ENCODE measurements around the gene XIRP1. TPM values are rescaled to one million over a fixed set of nuclear protein-coding genes. Genes with fewer than 3 reads are reported as not detected.

Gene XIRP1
- total RNA-seq, 4 donors from 2014 or later: 0.76 TPM; not detected in 3

DNA sequence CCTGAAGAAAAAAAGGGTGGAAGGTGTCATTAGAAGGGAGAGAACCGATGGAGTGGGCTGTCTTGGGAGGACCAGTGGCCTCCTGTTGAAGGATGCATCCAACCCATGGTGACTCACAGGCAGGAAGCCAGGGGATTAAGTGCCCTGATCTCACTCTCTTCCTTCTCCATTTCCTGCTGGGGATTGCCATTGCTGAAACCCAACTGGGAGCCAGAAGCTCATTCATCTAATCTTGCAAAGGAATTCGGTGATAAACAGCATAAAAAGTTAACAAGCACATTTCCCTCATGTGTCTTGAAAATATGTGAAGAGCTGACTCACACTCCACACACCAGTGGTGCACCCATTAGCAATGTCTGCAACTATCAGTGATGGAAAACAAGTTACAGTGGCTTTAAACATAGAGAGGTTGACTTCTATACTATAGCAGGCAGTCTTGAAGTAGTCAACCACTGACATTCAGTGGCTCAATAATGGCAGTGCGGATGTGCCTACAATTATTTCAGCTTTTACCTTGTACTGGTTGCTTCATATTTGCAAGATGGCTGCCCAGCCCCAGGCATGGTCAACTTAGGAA is 26.2 kb downstream of the XIRP1 start:
- H3K27ac ChIP-seq: no peak overlapping the region

GRCh38 chr3:39165518-39165917 is 26.9 kb downstream of the XIRP1 start:
- no peak for DNase-seq
- no peak overlapping the region for H3K27ac ChIP-seq

More for the DNA sequence above, 26.2 kb downstream of the XIRP1 start:
- no peaks in the 10 kb centered on the region for H3K36me3 ChIP-seq
- H3K9me3 ChIP-seq: no peaks in the 10 kb centered on the region
- TF ChIP-seq, protein P1, sequence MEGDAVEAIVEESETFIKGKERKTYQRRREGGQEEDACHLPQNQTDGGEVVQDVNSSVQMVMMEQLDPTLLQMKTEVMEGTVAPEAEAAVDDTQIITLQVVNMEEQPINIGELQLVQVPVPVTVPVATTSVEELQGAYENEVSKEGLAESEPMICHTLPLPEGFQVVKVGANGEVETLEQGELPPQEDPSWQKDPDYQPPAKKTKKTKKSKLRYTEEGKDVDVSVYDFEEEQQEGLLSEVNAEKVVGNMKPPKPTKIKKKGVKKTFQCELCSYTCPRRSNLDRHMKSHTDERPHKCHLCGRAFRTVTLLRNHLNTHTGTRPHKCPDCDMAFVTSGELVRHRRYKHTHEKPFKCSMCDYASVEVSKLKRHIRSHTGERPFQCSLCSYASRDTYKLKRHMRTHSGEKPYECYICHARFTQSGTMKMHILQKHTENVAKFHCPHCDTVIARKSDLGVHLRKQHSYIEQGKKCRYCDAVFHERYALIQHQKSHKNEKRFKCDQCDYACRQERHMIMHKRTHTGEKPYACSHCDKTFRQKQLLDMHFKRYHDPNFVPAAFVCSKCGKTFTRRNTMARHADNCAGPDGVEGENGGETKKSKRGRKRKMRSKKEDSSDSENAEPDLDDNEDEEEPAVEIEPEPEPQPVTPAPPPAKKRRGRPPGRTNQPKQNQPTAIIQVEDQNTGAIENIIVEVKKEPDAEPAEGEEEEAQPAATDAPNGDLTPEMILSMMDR (IDR thresholded peaks at IDR 0.05): peak in 1 of 6 experiments; percentile 9
- TF ChIP-seq POLR2A (IDR thresholded peaks at IDR 0.05): no peak
- H3K4me1 ChIP-seq: no peaks in the 10 kb centered on the region
- DNase-seq: peak in 1 of 3 donors; percentile 53
- no peak overlapping the region for H3K4me3 ChIP-seq
- H3K27me3 ChIP-seq: no peaks in the 10 kb centered on the region

DNA sequence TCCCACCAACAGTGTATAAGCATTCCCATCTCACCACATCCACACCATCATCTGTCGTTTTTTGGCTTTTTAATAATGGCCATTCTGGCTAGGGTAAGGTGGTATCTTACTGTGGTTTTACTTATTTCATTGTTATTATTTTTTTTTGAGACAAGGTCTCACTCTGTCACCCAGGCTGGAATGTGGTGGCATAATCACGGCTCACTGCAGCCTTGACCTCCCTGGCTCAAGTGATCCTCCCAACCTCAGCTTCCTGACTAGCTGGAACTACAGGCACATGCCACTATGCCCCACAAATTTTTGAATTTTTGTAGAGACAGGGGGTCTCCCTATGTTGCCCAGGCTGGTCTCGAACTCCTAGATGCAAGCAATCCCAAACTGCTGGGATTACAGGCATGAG is 28.0 kb downstream of the XIRP1 start:
- Histone ChIP-seq H3K36me3 (no peaks in the 10 kb centered on the region), H3K27ac (no peak overlapping the region), H3K4me3 (no peak overlapping the region), H3K9me3 (no peaks in the 10 kb centered on the region), H3K4me1 (no peaks in the 10 kb centered on the region), H3K27me3 (no peaks in the 10 kb centered on the region)
- no peak for TF ChIP-seq POLR2A (IDR thresholded peaks at IDR 0.05)
- TF ChIP-seq, protein P1 (IDR thresholded peaks at IDR 0.05): no peak
- DNase-seq: no peak

More at GRCh38 chr3:39165518-39165917, 26.9 kb downstream of the XIRP1 start:
- Histone ChIP-seq H3K4me3 (no peak overlapping the region), H3K36me3 (no peaks in the 10 kb centered on the region), H3K27me3 (no peaks in the 10 kb centered on the region), H3K9me3 (no peaks in the 10 kb centered on the region), H3K4me1 (no peaks in the 10 kb centered on the region)
- TF ChIP-seq, protein P1 (IDR thresholded peaks at IDR 0.05): no peak
- TF ChIP-seq POLR2A (IDR thresholded peaks at IDR 0.05): no peak

DNA sequence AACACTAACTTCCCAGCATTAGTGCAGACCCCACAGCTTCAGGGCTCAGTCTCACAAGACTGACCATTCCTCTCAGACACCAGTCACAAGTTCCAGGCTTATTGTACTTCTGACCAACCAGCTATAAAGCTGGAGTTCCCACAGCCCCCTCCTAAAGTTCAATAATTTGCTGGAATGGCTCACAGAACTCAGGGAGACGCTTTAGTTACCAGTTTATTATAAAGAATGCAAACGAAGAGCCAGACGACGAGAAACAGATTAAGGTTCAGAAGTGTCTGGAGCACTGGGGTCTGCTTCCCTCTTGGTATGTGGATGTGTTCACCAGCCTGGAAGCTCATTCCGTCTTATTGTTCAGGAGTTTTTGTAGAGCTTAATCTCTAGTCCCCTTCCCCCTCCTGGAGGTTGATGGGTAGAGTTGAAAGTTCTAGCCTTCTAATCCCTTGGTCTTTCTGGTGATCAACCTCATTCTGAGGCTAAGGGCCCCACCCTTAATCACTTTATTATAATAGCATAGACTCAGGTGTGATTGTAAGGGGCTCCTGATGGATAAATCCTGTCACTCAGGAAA is 34.2 kb downstream of the XIRP1 start:
- TF ChIP-seq POLR2A (IDR thresholded peaks at IDR 0.05): no peak
- TF ChIP-seq, protein P1 (IDR thresholded peaks at IDR 0.05): no peak

GRCh38 chr3:39157359-39157758 is 35.0 kb downstream of the XIRP1 start:
- Histone ChIP-seq H3K27me3 (no peaks in the 10 kb centered on the region), H3K4me3 (no peak overlapping the region), H3K36me3 (no peaks in the 10 kb centered on the region), H3K9me3 (no peaks in the 10 kb centered on the region), H3K27ac (no peak overlapping the region), H3K4me1 (peaks cover 0 to 25% (median 0%) of the 10 kb centered on the region in 4 donors)
- no peak for DNase-seq
- no peak for TF ChIP-seq POLR2A (IDR thresholded peaks at IDR 0.05)

More for the DNA sequence above, 34.2 kb downstream of the XIRP1 start:
- H3K27ac ChIP-seq: no peak overlapping the region
- no peaks in the 10 kb centered on the region for H3K9me3 ChIP-seq
- H3K4me3 ChIP-seq: no peak overlapping the region
- no peaks in the 10 kb centered on the region for H3K36me3 ChIP-seq
- H3K4me1 ChIP-seq: peaks cover 0 to 25% (median 0%) of the 10 kb centered on the region in 4 donors
- H3K27me3 ChIP-seq: no peaks in the 10 kb centered on the region
- DNase-seq: no peak

DNA sequence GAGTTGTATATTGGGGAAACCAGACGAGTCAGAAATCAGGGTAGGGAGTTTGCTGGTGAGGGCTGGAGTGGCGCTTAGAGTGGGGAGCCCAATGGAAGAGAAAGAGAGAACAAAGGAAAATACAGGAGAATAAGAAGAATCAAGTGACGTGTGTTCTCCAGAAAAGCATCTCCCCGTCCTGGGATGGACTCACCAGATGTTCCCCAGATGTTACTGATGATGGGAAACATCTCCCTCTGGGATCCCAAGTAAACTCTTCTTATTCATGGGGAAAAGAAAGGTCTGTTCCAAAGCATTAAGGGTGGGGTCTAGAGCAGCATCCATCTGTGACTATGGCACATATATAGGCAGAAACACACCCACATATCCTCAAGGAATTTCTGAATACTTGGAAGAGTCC is 36.0 kb downstream of the XIRP1 start:
- Histone ChIP-seq H3K4me3 (no peak overlapping the region), H3K36me3 (no peaks in the 10 kb centered on the region), H3K4me1 (peaks cover 0 to 34% (median 4%) of the 10 kb centered on the region in 4 donors), H3K9me3 (no peaks in the 10 kb centered on the region), H3K27ac (no peak overlapping the region), H3K27me3 (no peaks in the 10 kb centered on the region)
- DNase-seq: no peak
- TF ChIP-seq, protein P1 (IDR thresholded peaks at IDR 0.05): no peak
- no peak for TF ChIP-seq POLR2A (IDR thresholded peaks at IDR 0.05)

All from Peyer's patch (tissue), 4 donors.